ENCODE measurements around the gene ATXN7L1. TPM values are rescaled to one million over a fixed set of nuclear protein-coding genes. Genes with fewer than 3 reads are reported as not detected.
"Not testable (repeated sequence)": the region's sequence is repeated elsewhere in the genome, so short reads cannot be mapped to it uniquely, and the experiment has no call there.

Gene ATXN7L1
- total and polyA plus RNA-seq, 9 donors: 5.0 to 17.6 (median 11.4) TPM

GRCh38 chr7:105610165-105610930, 266.1 kb downstream of the ATXN7L1 start:
- intact Hi-C loops (cut with DNase I): no loop called here
- Histone ChIP-seq H3K27ac (no peak overlapping the region), H3K9me3 (no peaks in the 10 kb centered on the region), H3K27me3 (no peaks in the 10 kb centered on the region), H3K4me1 (ENCODE audit: insufficient read depth) (no peaks in the 10 kb centered on the region), H3K36me3 (no peaks in the 10 kb centered on the region), H3K4me3 (no peak overlapping the region)
- TF ChIP-seq POLR2A (IDR thresholded peaks at IDR 0.05) (no peak), EP300 (IDR thresholded peaks at IDR 0.05) (no peak), CTCF (IDR thresholded peaks at IDR 0.05) (no peak)
- 90 to 97% (median 95%) methylated on average over 8 of the region's 8 CpGs for WGBS, 3 donors
- DNase-seq: no peak

- TF ChIP-seq EP300 (IDR thresholded peaks at IDR 0.05) (no peak), POLR2A (IDR thresholded peaks at IDR 0.05) (no peak), CTCF (IDR thresholded peaks at IDR 0.05) (no peak)
- Histone ChIP-seq H3K9me3 (no peaks in the 10 kb centered on the region), H3K27me3 (no peaks in the 10 kb centered on the region), H3K4me1 (ENCODE audit: insufficient read depth) (no peaks in the 10 kb centered on the region), H3K27ac (no peak overlapping the region), H3K36me3 (no peaks in the 10 kb centered on the region), H3K4me3 (no peak overlapping the region)
- intact Hi-C loops (cut with DNase I): no loop called here
- 68 to 70% (median 70%) methylated on average over 19 of the region's 19 CpGs for WGBS, 3 donors
- no peak for DNase-seq
Observed at GRCh38 chr7:105602325-105603305, 273.8 kb downstream of the ATXN7L1 start.

GRCh38 chr7:105600720-105601550, 275.5 kb downstream of the ATXN7L1 start:
- Histone ChIP-seq H3K36me3 (no peaks in the 10 kb centered on the region), H3K4me3 (no peak overlapping the region), H3K27me3 (no peaks in the 10 kb centered on the region), H3K4me1 (ENCODE audit: insufficient read depth) (no peaks in the 10 kb centered on the region), H3K9me3 (no peaks in the 10 kb centered on the region), H3K27ac (no peak overlapping the region)
- DNase-seq: no peak
- 78 to 82% (median 81%) methylated on average over 14 of the region's 14 CpGs for WGBS, 3 donors
- no peak for TF ChIP-seq POLR2A (IDR thresholded peaks at IDR 0.05)
- TF ChIP-seq EP300 (IDR thresholded peaks at IDR 0.05): no peak
- no peak for TF ChIP-seq CTCF (IDR thresholded peaks at IDR 0.05)
- intact Hi-C loops (cut with DNase I): no loop called here

- TF ChIP-seq POLR2A (IDR thresholded peaks at IDR 0.05) (no peak), CTCF (IDR thresholded peaks at IDR 0.05) (no peak), EP300 (IDR thresholded peaks at IDR 0.05) (no peak)
- Histone ChIP-seq H3K27ac (no peak overlapping the region), H3K4me1 (ENCODE audit: insufficient read depth) (no peaks in the 10 kb centered on the region), H3K9me3 (no peaks in the 10 kb centered on the region), H3K4me3 (no peak overlapping the region), H3K27me3 (no peaks in the 10 kb centered on the region), H3K36me3 (no peaks in the 10 kb centered on the region)
- intact Hi-C loops (cut with DNase I): no loop called here
- DNase-seq: no peak
- WGBS, 3 donors: 77 to 85% (median 81%) methylated on average over 3 of the region's 3 CpGs
Observed at GRCh38 chr7:105599551-105599950, 276.8 kb downstream of the ATXN7L1 start.

GRCh38 chr7:105599080-105599479, 277.3 kb downstream of the ATXN7L1 start:
- DNase-seq; H3K36me3 ChIP-seq; intact Hi-C loops (cut with DNase I); H3K27ac ChIP-seq; H3K9me3 ChIP-seq; H3K27me3 ChIP-seq; H3K4me1 ChIP-seq (ENCODE audit: insufficient read depth); H3K4me3 ChIP-seq: not testable (repeated sequence)
- WGBS, 3 donors: 85 to 88% (median 85%) methylated on average over 8 of the region's 8 CpGs
